ENCODE measurements around the gene ART1.

Gene ART1

DNA sequence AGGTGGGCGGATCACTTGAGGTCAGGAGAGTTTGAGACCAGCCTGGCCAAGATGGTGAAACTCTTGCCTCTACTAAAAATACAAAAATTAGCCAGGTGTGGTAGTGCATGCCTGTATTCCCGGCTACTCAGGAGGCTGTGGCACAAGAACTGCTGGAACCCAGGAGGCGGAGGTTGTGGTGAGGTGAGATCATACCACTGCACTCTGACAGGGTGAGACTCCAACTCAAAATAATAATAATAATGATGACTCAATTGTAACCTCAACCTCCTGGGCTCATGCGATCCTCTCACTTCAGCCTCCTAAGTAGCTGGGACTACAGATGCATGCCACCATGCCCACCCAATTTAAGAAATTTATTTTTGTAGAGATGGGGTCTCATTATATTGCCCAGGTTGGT is 41.8 kb downstream of the ART1 start:
- TF ChIP-seq, protein P1, sequence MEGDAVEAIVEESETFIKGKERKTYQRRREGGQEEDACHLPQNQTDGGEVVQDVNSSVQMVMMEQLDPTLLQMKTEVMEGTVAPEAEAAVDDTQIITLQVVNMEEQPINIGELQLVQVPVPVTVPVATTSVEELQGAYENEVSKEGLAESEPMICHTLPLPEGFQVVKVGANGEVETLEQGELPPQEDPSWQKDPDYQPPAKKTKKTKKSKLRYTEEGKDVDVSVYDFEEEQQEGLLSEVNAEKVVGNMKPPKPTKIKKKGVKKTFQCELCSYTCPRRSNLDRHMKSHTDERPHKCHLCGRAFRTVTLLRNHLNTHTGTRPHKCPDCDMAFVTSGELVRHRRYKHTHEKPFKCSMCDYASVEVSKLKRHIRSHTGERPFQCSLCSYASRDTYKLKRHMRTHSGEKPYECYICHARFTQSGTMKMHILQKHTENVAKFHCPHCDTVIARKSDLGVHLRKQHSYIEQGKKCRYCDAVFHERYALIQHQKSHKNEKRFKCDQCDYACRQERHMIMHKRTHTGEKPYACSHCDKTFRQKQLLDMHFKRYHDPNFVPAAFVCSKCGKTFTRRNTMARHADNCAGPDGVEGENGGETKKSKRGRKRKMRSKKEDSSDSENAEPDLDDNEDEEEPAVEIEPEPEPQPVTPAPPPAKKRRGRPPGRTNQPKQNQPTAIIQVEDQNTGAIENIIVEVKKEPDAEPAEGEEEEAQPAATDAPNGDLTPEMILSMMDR (conservative IDR thresholded peaks at IDR 0.05) = no peak

GRCh38 chr11:3700410-3700809 is 55.5 kb downstream of the ART1 start:
- TF ChIP-seq, protein P1 (conservative IDR thresholded peaks at IDR 0.05) = no peak
- peak overlapping the region; percentile 73 for H3K27ac ChIP-seq

More for the DNA sequence above, 41.8 kb downstream of the ART1 start:
- H3K27ac ChIP-seq = no peak overlapping the region

GRCh38 chr11:3700910-3701309 is 56.0 kb downstream of the ART1 start:
- peak overlapping the region; percentile 73; the same call in 1 of the 2 replicates for H3K27ac ChIP-seq
- TF ChIP-seq, protein P1 (conservative IDR thresholded peaks at IDR 0.05) = no peak

DNA sequence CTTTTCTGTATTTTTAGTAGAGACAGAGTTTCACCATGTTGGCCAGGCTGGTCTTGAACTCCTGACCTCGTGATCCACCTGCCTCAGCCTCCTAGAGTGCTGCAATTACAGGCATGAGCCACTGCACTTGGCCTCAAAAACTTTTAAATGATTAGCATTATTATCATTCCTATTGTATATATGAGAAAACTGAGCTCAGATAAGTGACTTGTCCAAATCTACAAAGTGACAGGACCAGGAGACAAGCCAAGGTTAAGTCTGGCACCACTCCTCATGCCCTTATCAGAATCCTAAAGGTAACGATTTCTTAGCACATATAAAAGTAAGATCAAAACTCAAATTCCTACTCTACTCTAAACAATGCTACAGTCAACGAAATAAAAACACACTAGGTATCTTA is 58.5 kb downstream of the ART1 start:
- no peak overlapping the region for H3K27ac ChIP-seq
- TF ChIP-seq, protein P1 (conservative IDR thresholded peaks at IDR 0.05) = no peak

- TF ChIP-seq, protein P1 (conservative IDR thresholded peaks at IDR 0.05) = no peak
- no peak overlapping the region for H3K27ac ChIP-seq
These were observed 62.2 kb downstream of the ART1 start for GRCh38 chr11:3707176-3707575.

GRCh38 chr11:3709977-3710376 is 65.0 kb downstream of the ART1 start:
- no peak overlapping the region for H3K27ac ChIP-seq
- TF ChIP-seq, protein P1 (conservative IDR thresholded peaks at IDR 0.05) = no peak

GRCh38 chr11:3710485-3711259 is 65.7 kb downstream of the ART1 start:
- H3K27ac ChIP-seq = no peak overlapping the region
- TF ChIP-seq, protein P1 (conservative IDR thresholded peaks at IDR 0.05) = no peak

Measured in VCaP (cell line).